HEK293 (cell line): Measurements from ENCODE around the gene CNN2.
A peak's percentile ranks its signal among the peaks of the same experiment; 100 is the strongest.

Source experiments
- CTCF ChIA-PET: fragments of 350-600 bp; formaldehyde crosslinking; extraction: SDS; loops from one replicate; lab custom pipeline; 2021; ENCODE audit warnings: antibody characterized with exemption; lab: Yijun Ruan, JAX
- POLR2A ChIA-PET: fragments of 300-600 bp; formaldehyde crosslinking; extraction: SDS; loops from one replicate; lab custom pipeline; 2020; ENCODE audit warnings: antibody characterized with exemption, inconsistent platforms; lab: Yijun Ruan, JAX
- H3K27ac ChIP-seq: fragments of 200-500 bp; sonication (Bioruptor generic); 2 replicates; pipeline ENCODE4 v1.5.1; 2014; ENCODE audit warnings: low read depth, low read length, control low read depth, inconsistent platforms; ENCODE audit errors: extremely low read depth
- H3K36me3 ChIP-seq, 2 experiments: fragments of 200-500 bp in 1 of 2; sonication (Bioruptor generic) in 1 of 2; 1 replicate in 1 of 2; 2 replicates in 1 of 2; pipeline ENCODE4 v1.5.1; 2014 to 2017; ENCODE audit warnings: inconsistent platforms in 2 of 2, low read length in 2 of 2; ENCODE audit not compliant: control insufficient read depth in 2 of 2, insufficient read depth in 1 of 2
- H3K4me1 ChIP-seq: fragments of 200-500 bp; sonication (Bioruptor generic); 2 replicates; pipeline ENCODE4 v1.5.1; 2014; ENCODE audit warnings: mild to moderate bottlenecking, low read length, inconsistent platforms; ENCODE audit not compliant: control insufficient read depth, insufficient read depth
- H3K4me3 ChIP-seq: 2 replicates; pipeline ENCODE4 v1.5.1; 2011; ENCODE audit warnings: low read depth, mild to moderate bottlenecking, control low read depth, low read length, moderate library complexity
- H3K9me3 ChIP-seq: fragments of 200-500 bp; sonication (Bioruptor generic); 2 replicates; pipeline ENCODE4 v1.5.1; 2014; ENCODE audit warnings: low read depth, low read length, inconsistent platforms; ENCODE audit not compliant: control insufficient read depth, insufficient read depth
- BCL11A ChIP-seq: fragments of 450-650 bp; formaldehyde crosslinking; IDR thresholded peaks from 2 replicates; pipeline ENCODE4 v1.5.1; 2016; ENCODE audit warnings: low read depth, missing biosample characterization, missing genetic modification characterization
- BCL11B ChIP-seq: fragments of 450-650 bp; formaldehyde crosslinking; IDR thresholded peaks from 2 replicates; pipeline ENCODE4 v1.5.1; 2016; ENCODE audit warnings: low read depth, missing biosample characterization, missing genetic modification characterization
- ZFP3 ChIP-seq: fragments of 450-650 bp; formaldehyde crosslinking; IDR thresholded peaks from 2 replicates; pipeline ENCODE4 v1.5.1; 2016; ENCODE audit warnings: low read depth, missing biosample characterization, missing genetic modification characterization
- ZFP41 ChIP-seq: fragments of 450-650 bp; formaldehyde crosslinking; IDR thresholded peaks from 2 replicates; pipeline ENCODE4 v1.5.1; 2016; ENCODE audit warnings: missing biosample characterization, missing genetic modification characterization, borderline replicate concordance
- ZNF19 ChIP-seq: fragments of 450-650 bp; formaldehyde crosslinking; IDR thresholded peaks from 2 replicates; pipeline ENCODE4; 2016; ENCODE audit warnings: missing biosample characterization, missing genetic modification characterization, low read depth
- ZNF366 ChIP-seq: fragments of 450-650 bp; formaldehyde crosslinking; conservative IDR thresholded peaks from 2 replicates; pipeline ENCODE4 v1.5.1; 2016; ENCODE audit warnings: missing biosample characterization, missing genetic modification characterization
- ZNF433 ChIP-seq: fragments of 450-650 bp; formaldehyde crosslinking; IDR thresholded peaks from 2 replicates; pipeline ENCODE4 v1.5.1; 2016; ENCODE audit warnings: missing biosample characterization, missing genetic modification characterization, low read depth
- ZNF600 ChIP-seq: fragments of 450-650 bp; formaldehyde crosslinking; IDR thresholded peaks from 2 replicates; pipeline ENCODE4 v1.5.1; 2016; ENCODE audit warnings: missing biosample characterization, missing genetic modification characterization
- ZNF624 ChIP-seq: fragments of 450-650 bp; formaldehyde crosslinking; IDR thresholded peaks from 2 replicates; pipeline ENCODE4 v1.5.1; 2017; ENCODE audit warnings: missing biosample characterization, missing genetic modification characterization
- TF ChIP-seq, protein P1 (sequence below): fragments of 450-650 bp; formaldehyde crosslinking; IDR thresholded peaks from 2 replicates; pipeline ENCODE4 v1.5.1; 2016; ENCODE audit warnings: missing biosample characterization, missing genetic modification characterization
- TF ChIP-seq, protein P2 (sequence below): fragments of 450-650 bp; formaldehyde crosslinking; IDR thresholded peaks from 2 replicates; pipeline ENCODE4 v1.5.1; 2016; ENCODE audit warnings: missing biosample characterization, missing genetic modification characterization, borderline replicate concordance
- TF ChIP-seq, protein P3 (sequence below): fragments of 450-650 bp; formaldehyde crosslinking; IDR thresholded peaks from 2 replicates; pipeline ENCODE4 v1.5.1; 2016; ENCODE audit warnings: missing biosample characterization, missing genetic modification characterization
- TF ChIP-seq, protein P4 (sequence below): fragments of 450-650 bp; formaldehyde crosslinking; IDR thresholded peaks from 2 replicates; pipeline ENCODE4 v1.5.1; 2016; ENCODE audit warnings: missing biosample characterization, missing genetic modification characterization

Gene CNN2

DNA sequence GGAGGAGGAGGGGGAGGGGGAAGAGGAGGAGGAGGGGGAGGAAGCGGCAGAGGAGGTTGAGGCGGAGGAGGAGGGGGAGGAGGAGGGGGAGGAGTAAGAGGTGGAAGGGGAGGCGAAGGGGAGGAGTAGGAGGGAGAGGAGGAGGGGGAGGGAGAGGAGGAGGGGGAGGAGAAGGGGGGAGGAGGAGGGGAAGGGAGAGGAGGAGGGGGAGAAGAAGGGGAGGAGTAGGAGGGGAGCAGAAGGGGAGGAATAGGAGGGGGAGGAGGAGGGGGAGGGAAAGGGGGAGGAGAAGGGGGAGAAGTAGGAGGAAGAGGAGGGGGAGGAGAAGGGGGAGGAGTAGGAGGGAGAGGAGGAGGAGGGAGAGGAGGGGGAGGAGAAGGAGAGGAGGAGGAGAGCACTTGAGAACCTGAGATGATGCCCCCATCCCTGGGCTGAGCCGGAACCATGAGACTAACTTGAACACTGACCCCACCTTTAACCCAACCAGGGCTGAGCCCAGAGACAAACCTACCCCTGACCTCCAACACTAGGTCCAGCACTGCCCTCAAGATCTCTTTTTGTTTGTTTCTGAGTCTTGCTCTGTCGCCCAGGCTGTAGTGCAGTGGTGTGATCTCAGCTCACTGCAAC, 26.1 kb downstream of the CNN2 start:
- Histone ChIP-seq H3K4me1 (no peaks in the 10 kb centered on the region), H3K36me3 (peaks cover 0 to 29% of the 10 kb centered on the region in 2 experiments; a peak in 1 of 3 replicates), H3K27ac (no peak overlapping the region), H3K9me3 (no peaks in the 10 kb centered on the region), H3K4me3 (no peak overlapping the region)
- no peak for TF ChIP-seq ZNF433 (tag by site-specific recombination)
- TF ChIP-seq, protein P1, sequence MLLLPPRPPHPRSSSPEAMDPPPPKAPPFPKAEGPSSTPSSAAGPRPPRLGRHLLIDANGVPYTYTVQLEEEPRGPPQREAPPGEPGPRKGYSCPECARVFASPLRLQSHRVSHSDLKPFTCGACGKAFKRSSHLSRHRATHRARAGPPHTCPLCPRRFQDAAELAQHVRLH = no peak
- TF ChIP-seq, protein P2, sequence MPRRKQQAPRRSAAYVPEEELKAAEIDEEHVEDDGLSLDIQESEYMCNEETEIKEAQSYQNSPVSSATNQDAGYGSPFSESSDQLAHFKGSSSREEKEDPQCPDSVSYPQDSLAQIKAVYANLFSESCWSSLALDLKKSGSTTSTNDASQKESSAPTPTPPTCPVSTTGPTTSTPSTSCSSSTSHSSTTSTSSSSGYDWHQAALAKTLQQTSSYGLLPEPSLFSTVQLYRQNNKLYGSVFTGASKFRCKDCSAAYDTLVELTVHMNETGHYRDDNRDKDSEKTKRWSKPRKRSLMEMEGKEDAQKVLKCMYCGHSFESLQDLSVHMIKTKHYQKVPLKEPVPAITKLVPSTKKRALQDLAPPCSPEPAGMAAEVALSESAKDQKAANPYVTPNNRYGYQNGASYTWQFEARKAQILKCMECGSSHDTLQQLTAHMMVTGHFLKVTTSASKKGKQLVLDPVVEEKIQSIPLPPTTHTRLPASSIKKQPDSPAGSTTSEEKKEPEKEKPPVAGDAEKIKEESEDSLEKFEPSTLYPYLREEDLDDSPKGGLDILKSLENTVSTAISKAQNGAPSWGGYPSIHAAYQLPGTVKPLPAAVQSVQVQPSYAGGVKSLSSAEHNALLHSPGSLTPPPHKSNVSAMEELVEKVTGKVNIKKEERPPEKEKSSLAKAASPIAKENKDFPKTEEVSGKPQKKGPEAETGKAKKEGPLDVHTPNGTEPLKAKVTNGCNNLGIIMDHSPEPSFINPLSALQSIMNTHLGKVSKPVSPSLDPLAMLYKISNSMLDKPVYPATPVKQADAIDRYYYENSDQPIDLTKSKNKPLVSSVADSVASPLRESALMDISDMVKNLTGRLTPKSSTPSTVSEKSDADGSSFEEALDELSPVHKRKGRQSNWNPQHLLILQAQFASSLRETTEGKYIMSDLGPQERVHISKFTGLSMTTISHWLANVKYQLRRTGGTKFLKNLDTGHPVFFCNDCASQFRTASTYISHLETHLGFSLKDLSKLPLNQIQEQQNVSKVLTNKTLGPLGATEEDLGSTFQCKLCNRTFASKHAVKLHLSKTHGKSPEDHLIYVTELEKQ (tag by site-specific recombination) = no peak
- no peak for TF ChIP-seq ZNF19 (tag by site-specific recombination)
- TF ChIP-seq ZNF600 (tag by site-specific recombination) = no peak
- no peak for TF ChIP-seq ZFP41 (tag by site-specific recombination)
- no peak for TF ChIP-seq ZNF624
- TF ChIP-seq ZNF366 = no peak
- TF ChIP-seq, protein P3, sequence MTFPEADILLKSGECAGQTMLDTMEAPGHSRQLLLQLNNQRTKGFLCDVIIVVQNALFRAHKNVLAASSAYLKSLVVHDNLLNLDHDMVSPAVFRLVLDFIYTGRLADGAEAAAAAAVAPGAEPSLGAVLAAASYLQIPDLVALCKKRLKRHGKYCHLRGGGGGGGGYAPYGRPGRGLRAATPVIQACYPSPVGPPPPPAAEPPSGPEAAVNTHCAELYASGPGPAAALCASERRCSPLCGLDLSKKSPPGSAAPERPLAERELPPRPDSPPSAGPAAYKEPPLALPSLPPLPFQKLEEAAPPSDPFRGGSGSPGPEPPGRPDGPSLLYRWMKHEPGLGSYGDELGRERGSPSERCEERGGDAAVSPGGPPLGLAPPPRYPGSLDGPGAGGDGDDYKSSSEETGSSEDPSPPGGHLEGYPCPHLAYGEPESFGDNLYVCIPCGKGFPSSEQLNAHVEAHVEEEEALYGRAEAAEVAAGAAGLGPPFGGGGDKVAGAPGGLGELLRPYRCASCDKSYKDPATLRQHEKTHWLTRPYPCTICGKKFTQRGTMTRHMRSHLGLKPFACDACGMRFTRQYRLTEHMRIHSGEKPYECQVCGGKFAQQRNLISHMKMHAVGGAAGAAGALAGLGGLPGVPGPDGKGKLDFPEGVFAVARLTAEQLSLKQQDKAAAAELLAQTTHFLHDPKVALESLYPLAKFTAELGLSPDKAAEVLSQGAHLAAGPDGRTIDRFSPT (tag by site-specific recombination) = no peak
- POLR2A ChIA-PET = no interaction called here
- CTCF ChIA-PET = no interaction called here

DNA sequence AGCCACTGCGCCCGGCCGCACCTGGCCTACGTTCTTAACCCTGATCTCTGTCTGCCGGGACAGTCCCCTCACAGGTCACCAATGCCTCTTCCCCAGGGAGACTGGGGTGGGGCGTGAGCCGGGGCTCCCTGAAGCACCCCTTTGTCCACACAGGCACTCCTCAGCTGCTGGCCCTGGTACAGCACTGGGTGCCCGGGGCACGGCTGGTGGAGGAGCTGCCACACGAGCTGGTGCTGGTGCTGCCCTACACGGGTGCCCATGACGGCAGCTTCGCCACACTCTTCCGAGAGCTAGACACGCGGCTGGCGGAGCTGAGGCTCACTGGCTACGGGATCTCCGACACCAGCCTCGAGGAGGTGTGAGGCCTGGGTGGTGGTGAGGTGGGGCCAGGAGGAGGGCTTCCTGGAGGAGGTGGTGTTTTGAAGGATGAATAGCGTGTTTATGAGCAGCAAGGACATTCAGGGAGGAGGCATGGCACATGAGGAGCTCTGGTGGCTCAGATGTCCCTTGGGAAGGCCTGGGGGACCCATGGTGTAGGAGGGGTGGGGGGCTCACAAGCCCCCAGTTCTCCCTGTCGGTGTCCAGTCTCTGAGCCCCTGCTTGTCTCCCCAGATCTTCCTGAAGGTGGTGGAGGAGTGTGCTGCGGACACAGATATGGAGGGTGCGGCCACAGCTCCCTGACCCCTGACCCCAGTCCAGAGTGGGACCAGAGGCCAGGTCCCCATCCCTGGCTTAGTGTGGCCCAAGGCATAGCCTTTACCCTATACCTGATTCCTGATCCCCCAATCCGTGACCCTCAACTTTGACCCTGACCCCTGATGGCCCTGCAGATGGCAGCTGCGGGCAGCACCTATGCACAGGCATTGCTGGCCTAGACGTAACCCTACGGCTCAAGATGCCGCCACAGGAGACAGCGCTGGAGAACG, 27.0 kb downstream of the CNN2 start:
- Histone ChIP-seq H3K4me3 (no peak overlapping the region), H3K36me3 (peaks cover 0 to 36% of the 10 kb centered on the region in 2 experiments; a peak in 1 of 3 replicates), H3K9me3 (no peaks in the 10 kb centered on the region), H3K27ac (no peak overlapping the region), H3K4me1 (no peaks in the 10 kb centered on the region)
- ChIA-PET POLR2A (no interaction called here), CTCF (interaction anchor here (1.0 kb wide), 2 partner anchors 14 to 187 kb away, joined by 3 to 4 read pairs; partner anchors contain the start of gene ABCA7)
- TF ChIP-seq BCL11A (tag by site-specific recombination) (0 out of 2 replicates have a peak, but pooled peaks have one; percentile 67), BCL11B (tag by site-specific recombination) (peak; percentile 93), ZFP3 (tag by site-specific recombination) (no peak)
- TF ChIP-seq, protein P3 (tag by site-specific recombination) = peak; percentile 64
- TF ChIP-seq, protein P4, sequence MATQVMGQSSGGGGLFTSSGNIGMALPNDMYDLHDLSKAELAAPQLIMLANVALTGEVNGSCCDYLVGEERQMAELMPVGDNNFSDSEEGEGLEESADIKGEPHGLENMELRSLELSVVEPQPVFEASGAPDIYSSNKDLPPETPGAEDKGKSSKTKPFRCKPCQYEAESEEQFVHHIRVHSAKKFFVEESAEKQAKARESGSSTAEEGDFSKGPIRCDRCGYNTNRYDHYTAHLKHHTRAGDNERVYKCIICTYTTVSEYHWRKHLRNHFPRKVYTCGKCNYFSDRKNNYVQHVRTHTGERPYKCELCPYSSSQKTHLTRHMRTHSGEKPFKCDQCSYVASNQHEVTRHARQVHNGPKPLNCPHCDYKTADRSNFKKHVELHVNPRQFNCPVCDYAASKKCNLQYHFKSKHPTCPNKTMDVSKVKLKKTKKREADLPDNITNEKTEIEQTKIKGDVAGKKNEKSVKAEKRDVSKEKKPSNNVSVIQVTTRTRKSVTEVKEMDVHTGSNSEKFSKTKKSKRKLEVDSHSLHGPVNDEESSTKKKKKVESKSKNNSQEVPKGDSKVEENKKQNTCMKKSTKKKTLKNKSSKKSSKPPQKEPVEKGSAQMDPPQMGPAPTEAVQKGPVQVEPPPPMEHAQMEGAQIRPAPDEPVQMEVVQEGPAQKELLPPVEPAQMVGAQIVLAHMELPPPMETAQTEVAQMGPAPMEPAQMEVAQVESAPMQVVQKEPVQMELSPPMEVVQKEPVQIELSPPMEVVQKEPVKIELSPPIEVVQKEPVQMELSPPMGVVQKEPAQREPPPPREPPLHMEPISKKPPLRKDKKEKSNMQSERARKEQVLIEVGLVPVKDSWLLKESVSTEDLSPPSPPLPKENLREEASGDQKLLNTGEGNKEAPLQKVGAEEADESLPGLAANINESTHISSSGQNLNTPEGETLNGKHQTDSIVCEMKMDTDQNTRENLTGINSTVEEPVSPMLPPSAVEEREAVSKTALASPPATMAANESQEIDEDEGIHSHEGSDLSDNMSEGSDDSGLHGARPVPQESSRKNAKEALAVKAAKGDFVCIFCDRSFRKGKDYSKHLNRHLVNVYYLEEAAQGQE (tag by site-specific recombination) = no peak
